HEK293 (cell line): ENCODE data around the gene PTPRG.

ENCODE experiments used
- CTCF ChIA-PET: fragments of 350-600 bp; formaldehyde crosslinking; extraction: SDS; loops from one replicate; lab custom pipeline; 2021; ENCODE audit warnings: antibody characterized with exemption; lab: Yijun Ruan, JAX
- POLR2A ChIA-PET: fragments of 300-600 bp; formaldehyde crosslinking; extraction: SDS; loops from one replicate; lab custom pipeline; 2020; ENCODE audit warnings: antibody characterized with exemption, inconsistent platforms; lab: Yijun Ruan, JAX
- H3K27ac ChIP-seq: fragments of 200-500 bp; sonication (Bioruptor generic); 2 replicates; pipeline ENCODE4 v1.5.1; 2014; ENCODE audit warnings: low read depth, low read length, control low read depth, inconsistent platforms; ENCODE audit errors: extremely low read depth
- H3K36me3 ChIP-seq, 2 experiments: fragments of 200-500 bp in 1 of 2; sonication (Bioruptor generic) in 1 of 2; 1 replicate in 1 of 2; 2 replicates in 1 of 2; pipeline ENCODE4 v1.5.1; 2014 to 2017; ENCODE audit warnings: inconsistent platforms in 2 of 2, low read length in 2 of 2; ENCODE audit not compliant: control insufficient read depth in 2 of 2, insufficient read depth in 1 of 2
- H3K4me1 ChIP-seq: fragments of 200-500 bp; sonication (Bioruptor generic); 2 replicates; pipeline ENCODE4 v1.5.1; 2014; ENCODE audit warnings: mild to moderate bottlenecking, low read length, inconsistent platforms; ENCODE audit not compliant: control insufficient read depth, insufficient read depth
- H3K4me3 ChIP-seq: 2 replicates; pipeline ENCODE4 v1.5.1; 2011; ENCODE audit warnings: low read depth, mild to moderate bottlenecking, control low read depth, low read length, moderate library complexity
- H3K9me3 ChIP-seq: fragments of 200-500 bp; sonication (Bioruptor generic); 2 replicates; pipeline ENCODE4 v1.5.1; 2014; ENCODE audit warnings: low read depth, low read length, inconsistent platforms; ENCODE audit not compliant: control insufficient read depth, insufficient read depth
- AEBP2 ChIP-seq: fragments of 450-650 bp; formaldehyde crosslinking; IDR thresholded peaks from 2 replicates; pipeline ENCODE4 v1.5.1; 2016; ENCODE audit warnings: missing biosample characterization, missing genetic modification characterization, borderline replicate concordance
- OVOL3 ChIP-seq: fragments of 450-650 bp; formaldehyde crosslinking; IDR thresholded peaks from 2 replicates; pipeline ENCODE4 v1.5.1; 2016; ENCODE audit warnings: missing biosample characterization, missing genetic modification characterization
- PRDM2 ChIP-seq: fragments of 450-650 bp; formaldehyde crosslinking; IDR thresholded peaks from 2 replicates; pipeline ENCODE4 v1.5.1; 2016; ENCODE audit warnings: missing biosample characterization, missing genetic modification characterization, borderline replicate concordance
- ZBTB11 ChIP-seq: fragments of 450-650 bp; formaldehyde crosslinking; conservative IDR thresholded peaks from 2 replicates; pipeline ENCODE4 v1.5.1; 2016; ENCODE audit warnings: low read depth, missing biosample characterization, missing genetic modification characterization
- ZBTB26 ChIP-seq: fragments of 450-650 bp; formaldehyde crosslinking; optimal IDR thresholded peaks from 2 replicates; pipeline ENCODE3; 2016; ENCODE audit warnings: missing biosample characterization, mild to moderate bottlenecking, missing genetic modification characterization
- ZNF10 ChIP-seq: fragments of 450-650 bp; formaldehyde crosslinking; IDR thresholded peaks from 2 replicates; pipeline ENCODE4 v1.5.1; 2017; ENCODE audit warnings: missing biosample characterization, missing genetic modification characterization
- ZNF214 ChIP-seq: fragments of 450-650 bp; formaldehyde crosslinking; IDR thresholded peaks from 2 replicates; pipeline ENCODE4 v1.5.1; 2017; ENCODE audit warnings: missing biosample characterization, mild to moderate bottlenecking, missing genetic modification characterization, borderline replicate concordance
- ZNF221 ChIP-seq: fragments of 450-650 bp; formaldehyde crosslinking; IDR thresholded peaks from 2 replicates; pipeline ENCODE4 v1.5.1; 2017; ENCODE audit warnings: missing biosample characterization, missing genetic modification characterization, borderline replicate concordance
- ZNF292 ChIP-seq: fragments of 450-650 bp; formaldehyde crosslinking; IDR thresholded peaks from 2 replicates; pipeline ENCODE4 v1.5.1; 2016; ENCODE audit warnings: low read depth, missing biosample characterization, missing genetic modification characterization, borderline replicate concordance
- ZNF324 ChIP-seq: fragments of 450-650 bp; formaldehyde crosslinking; IDR thresholded peaks from 2 replicates; pipeline ENCODE4 v1.5.1; 2016; ENCODE audit warnings: missing biosample characterization, missing genetic modification characterization
- ZNF341 ChIP-seq: fragments of 450-650 bp; formaldehyde crosslinking; IDR thresholded peaks from 2 replicates; pipeline ENCODE4; 2016; ENCODE audit warnings: low read depth, missing biosample characterization, missing genetic modification characterization
- ZNF660 ChIP-seq: fragments of 450-650 bp; IDR thresholded peaks from 2 replicates; pipeline ENCODE4 v1.5.1; 2018; ENCODE audit warnings: missing biosample characterization, mild to moderate bottlenecking, missing genetic modification characterization
- ZNF670 ChIP-seq: fragments of 450-650 bp; formaldehyde crosslinking; IDR thresholded peaks from 2 replicates; pipeline ENCODE4 v1.5.1; 2016; ENCODE audit warnings: missing biosample characterization, missing genetic modification characterization, low read depth
- ZNF776 ChIP-seq: fragments of 450-650 bp; formaldehyde crosslinking; IDR thresholded peaks from 2 replicates; pipeline ENCODE4 v1.5.0; 2017; ENCODE audit warnings: missing biosample characterization, missing genetic modification characterization, borderline replicate concordance
- ZSCAN30 ChIP-seq: fragments of 450-650 bp; IDR thresholded peaks from 2 replicates; pipeline ENCODE4 v1.5.1; 2018; ENCODE audit warnings: missing biosample characterization, mild to moderate bottlenecking, missing genetic modification characterization, moderate library complexity

PTPRG gene

GRCh38 chr3:62189376-62189698 is 628.0 kb downstream of the PTPRG start:
- Histone ChIP-seq H3K27ac (no peak overlapping the region), H3K4me1 (no peaks in the 10 kb centered on the region), H3K4me3 (no peak overlapping the region), H3K36me3 (peaks cover 0 to 4% of the 10 kb centered on the region in 2 experiments; a peak in 1 of 3 replicates), H3K9me3 (no peaks in the 10 kb centered on the region)
- POLR2A ChIA-PET: no interaction called here
- TF ChIP-seq AEBP2 (tag by site-specific recombination) (no peak), ZBTB11 (tag by site-specific recombination) (no peak), ZNF221 (tag by site-specific recombination) (no peak), OVOL3 (tag by site-specific recombination) (no peak)
- CTCF ChIA-PET: interaction anchor here (0.6 to 3.6 kb wide), 8 partner anchors 106 to 819 kb away, joined by 3 to 21 read pairs (median 4); no protein-coding TSS in a partner anchor

- no peak overlapping the region for H3K27ac ChIP-seq
- H3K9me3 ChIP-seq: no peaks in the 10 kb centered on the region
- no peak for TF ChIP-seq OVOL3 (tag by site-specific recombination)
- no peak for TF ChIP-seq ZNF10 (tag by site-specific recombination)
- no peak for TF ChIP-seq ZNF292 (tag by site-specific recombination)
- no peak for TF ChIP-seq ZBTB26 (tag by site-specific recombination)
- no peak for TF ChIP-seq ZNF776 (tag by site-specific recombination)
- no peak for TF ChIP-seq ZNF214 (tag by site-specific recombination)
- no peak for TF ChIP-seq ZNF324
- TF ChIP-seq, all 188 proteins: peak for 0
- Histone ChIP-seq H3K4me3 (no peak overlapping the region), H3K4me1 (no peaks in the 10 kb centered on the region), H3K36me3 (peaks cover 0 to 4% of the 10 kb centered on the region in 2 experiments; a peak in 2 of 3 replicates)
- CTCF ChIA-PET: no interaction called here
- POLR2A ChIA-PET: no interaction called here
Observed at GRCh38 chr3:62192891-62193290, 631.5 kb downstream of the PTPRG start.

- Histone ChIP-seq H3K4me3 (no peak overlapping the region), H3K36me3 (peaks cover 0 to 4% of the 10 kb centered on the region in 2 experiments; a peak in 2 of 3 replicates), H3K27ac (no peak overlapping the region), H3K9me3 (no peaks in the 10 kb centered on the region), H3K4me1 (no peaks in the 10 kb centered on the region)
- ChIA-PET CTCF (no interaction called here), POLR2A (no interaction called here)
- no peak for TF ChIP-seq ZNF341
- TF ChIP-seq PRDM2 (tag by site-specific recombination): no peak
- TF ChIP-seq ZSCAN30: no peak
- TF ChIP-seq ZNF670 (tag by site-specific recombination): no peak
- TF ChIP-seq ZNF660 (tag by site-specific recombination): no peak
- TF ChIP-seq AEBP2 (tag by site-specific recombination): no peak
Observed at GRCh38 chr3:62193586-62194345, 632.4 kb downstream of the PTPRG start.
